Endothelial cell of umbilical vein (primary cell): ENCODE data around the gene NEMP1. TPM values are rescaled to one million over a fixed set of nuclear protein-coding genes. Genes with fewer than 3 reads are reported as not detected.

ENCODE experiments used
- BruUV-seq: library from RNA; stranded (reverse); fragments of 400-500 nt; replicated peaks from 2 replicates; lab custom pipeline; 2021; lab: Mats Ljungman, UMichigan
- CTCF ChIA-PET: fragments of 300-600, 350-600 bp; sonication (Branson Sonifier 250); formaldehyde crosslinking; loops from one replicate; lab custom pipeline; 2021; ENCODE audit warnings: antibody characterized with exemption, inconsistent platforms; lab: Charles Lee
- POLR2A ChIA-PET: fragments of 300-600, 350-600 bp; sonication (Branson Sonifier 250); formaldehyde crosslinking; loops from one replicate; lab custom pipeline; 2021; ENCODE audit warnings: antibody characterized with exemption, inconsistent platforms; lab: Charles Lee
- DNase-seq: peaks from one replicate; pipeline ENCODE4 v3.0.0-alpha.2; 2011; ENCODE audit warnings: low read depth, low spot score
- FAIRE-seq: peaks from 2 replicates; lab custom pipeline; 2011; peaks lifted over from hg19 to GRCh38; lab: Jason Lieb, UNC
- H2AFZ ChIP-seq: 2 replicates; pipeline ENCODE4 v1.6.0; 2012; ENCODE audit warnings: low read depth, low read length, control low read depth, inconsistent platforms
- H3K27ac ChIP-seq: 2 replicates; pipeline ENCODE4 v1.5.1; 2011; ENCODE audit warnings: low read depth, mild to moderate bottlenecking, control low read depth, low read length, moderate library complexity; ENCODE audit not compliant: insufficient read depth
- H3K27me3 ChIP-seq, 2 experiments: 2 replicates each; pipeline versions ENCODE4 v1.6.0 to v1.6.1; 2011; ENCODE audit warnings: low read length in 2 of 2, mixed read lengths in 1 of 2; ENCODE audit not compliant: control insufficient read depth in 2 of 2, insufficient read depth in 2 of 2
- H3K36me3 ChIP-seq, 2 experiments: 2 replicates in 1 of 2; 3 replicates in 1 of 2; pipeline ENCODE4 v1.5.1; 2011; ENCODE audit warnings: low read length in 2 of 2, mild to moderate bottlenecking in 1 of 2, moderate library complexity in 1 of 2; ENCODE audit not compliant: control insufficient read depth in 2 of 2, insufficient read depth in 2 of 2; ENCODE audit errors: extremely low read depth in 1 of 2
- H3K4me1 ChIP-seq: 3 replicates; pipeline ENCODE4 v1.5.1; 2011; ENCODE audit warnings: mild to moderate bottlenecking, low read length; ENCODE audit not compliant: control insufficient read depth, insufficient read depth; ENCODE audit errors: extremely low read depth
- H3K4me2 ChIP-seq: 2 replicates; pipeline ENCODE4 v1.6.1; 2011; ENCODE audit warnings: low read length, control low read depth, mixed read lengths; ENCODE audit not compliant: insufficient read depth
- H3K4me3 ChIP-seq, 3 experiments: fragments of 200-600 bp in 1 of 3; sonication (generic), shearing (Covaris generic) in 1 of 3; replicated peaks in 1 of 3; 2 replicates each; pipeline ENCODE4 v1.5.1; 2011 to 2016; ENCODE audit warnings: control low read depth in 3 of 3, low read length in 3 of 3, mild to moderate bottlenecking in 2 of 3, inconsistent platforms in 1 of 3, low read depth in 1 of 3, moderate library complexity in 1 of 3; ENCODE audit not compliant: insufficient read depth in 1 of 3
- H3K79me2 ChIP-seq: 2 replicates; pipeline ENCODE4 v1.6.0; 2012; ENCODE audit warnings: low read length, inconsistent platforms; ENCODE audit not compliant: control insufficient read depth, insufficient read depth
- H3K9ac ChIP-seq: replicated peaks from 2 replicates; pipeline ENCODE3; 2011; ENCODE audit warnings: low read length, control low read depth; ENCODE audit not compliant: insufficient read depth; ENCODE audit errors: extremely low read depth
- H3K9me1 ChIP-seq: replicated peaks from 3 replicates; pipeline ENCODE4 v1.6.0; 2011; ENCODE audit warnings: mild to moderate bottlenecking, low read length; ENCODE audit not compliant: control insufficient read depth, insufficient read depth; ENCODE audit errors: extremely low read depth
- H3K9me3 ChIP-seq: replicated peaks from 2 replicates; pipeline ENCODE4 v1.5.1; 2012; ENCODE audit warnings: low read length, inconsistent platforms; ENCODE audit not compliant: control insufficient read depth, insufficient read depth
- H4K20me1 ChIP-seq: replicated peaks from 2 replicates; pipeline ENCODE3; 2011; ENCODE audit warnings: mild to moderate bottlenecking, low read length; ENCODE audit not compliant: control insufficient read depth, insufficient read depth; ENCODE audit errors: extremely low read depth
- CTCF ChIP-seq, 2 donors: IDR thresholded peaks; 1 replicate in 1 of 2; 2 replicates in 1 of 2; pipeline ENCODE4 v1.5.1; 2011; ENCODE audit warnings: low read length in 2 of 2, mild to moderate bottlenecking in 2 of 2, moderate library complexity in 2 of 2, control low read depth in 1 of 2, inconsistent platforms in 1 of 2, low read depth in 1 of 2; ENCODE audit not compliant: insufficient read depth in 1 of 2; ENCODE audit errors: extremely low read depth in 1 of 2
- EZH2 ChIP-seq: IDR thresholded peaks from 2 replicates; pipeline ENCODE4 v1.6.1; 2012; ENCODE audit warnings: borderline replicate concordance, low read depth, mild to moderate bottlenecking, moderate library complexity, low read length, inconsistent platforms; ENCODE audit not compliant: severe bottlenecking
- FOS ChIP-seq: IDR thresholded peaks from 2 replicates; pipeline ENCODE4 v1.6.1; 2011; ENCODE audit warnings: mild to moderate bottlenecking, low read length, moderate library complexity, borderline replicate concordance; ENCODE audit not compliant: insufficient read depth
- GATA2 ChIP-seq: IDR thresholded peaks from 2 replicates; pipeline ENCODE4 v1.7.0; 2011; ENCODE audit warnings: low read depth, mild to moderate bottlenecking, moderate library complexity, mixed read lengths, low read length; ENCODE audit not compliant: insufficient read length, insufficient read depth
- JUN ChIP-seq: IDR thresholded peaks from 2 replicates; pipeline ENCODE4 v1.6.1; 2011; ENCODE audit warnings: borderline replicate concordance, low read depth; ENCODE audit not compliant: insufficient read length, insufficient read depth
- MAX ChIP-seq: IDR thresholded peaks from 2 replicates; pipeline ENCODE4 v1.6.1; 2011; ENCODE audit not compliant: insufficient read depth, insufficient read length
- MYC ChIP-seq: IDR thresholded peaks from one replicate; pipeline ENCODE4 v1.6.1; 2011; ENCODE audit warnings: mild to moderate bottlenecking, low read depth, low read length
- POLR2A ChIP-seq: IDR thresholded peaks from 2 replicates; pipeline ENCODE4 v1.6.1; 2012; ENCODE audit warnings: low read depth, mild to moderate bottlenecking, control low read depth, low read length
- POLR2AphosphoS5 ChIP-seq: IDR thresholded peaks from 2 replicates; pipeline ENCODE4 v1.6.1; 2012; ENCODE audit warnings: low read depth, mild to moderate bottlenecking, control low read depth, low read length, moderate library complexity; ENCODE audit not compliant: insufficient read depth
- dilution Hi-C: fragments of 300-500 bp; cut with MboI; formaldehyde crosslinking; loops from one replicate; pipeline ENCODE4 v1.15.0; 2019; ENCODE audit warnings: low sequenced_read_pairs; ENCODE audit not compliant: extremely low pct_ligation_motif_present
- intact Hi-C: fragments of 100-400 bp; cut with micrococcal nuclease; formaldehyde crosslinking; loops from one replicate; pipeline ENCODE4 v1.10.0; 2022
- polyA plus RNA-seq, 4 experiments: library from polyadenylated mRNA; depleted of rRNA in 3 of 4; stranded (reverse) in 3 of 4; unstranded in 1 of 4; fragments of >200 nt; gene quantifications; 2 replicates each; pipeline versions ENCODE4 v1.2.1 to v1.2.3, GENCODE V29; 2011 to 2012; ENCODE audit warnings: missing spikeins in 1 of 4
- total RNA-seq: library from RNA; stranded (reverse); gene quantifications from 2 replicates; pipeline ENCODE4 v1.2.3, GENCODE V29; 2021

NEMP1 gene
- total and polyA plus RNA-seq, 2 donors (not counting 3 experiments of a cell fraction or from before 2014, with no cell fraction given), result 10.8 to 21.5 TPM

GRCh38 chr12:57006809-57007475, 71.6 kb downstream of the NEMP1 start:
- H3K4me3 ChIP-seq, result peak overlapping the region in 1 of 3 experiments; percentile 39
- POLR2A ChIA-PET, result no interaction called here
- peaks cover 8% of the 10 kb centered on the region for H3K4me1 ChIP-seq
- H3K9me1 ChIP-seq, result no peaks in the 10 kb centered on the region
- H4K20me1 ChIP-seq, result no peaks in the 10 kb centered on the region
- peaks cover 17% of the 10 kb centered on the region for H3K79me2 ChIP-seq
- dilution Hi-C loops, result no loop called here
- peak overlapping the region; percentile 62 for H3K4me2 ChIP-seq
- H2AFZ ChIP-seq, result peak overlapping the region; percentile 70
- no peak for TF ChIP-seq POLR2A
- TF ChIP-seq MYC, result no peak
- TF ChIP-seq MAX, result no peak
- no peak for TF ChIP-seq JUN
- TF ChIP-seq EZH2, result no peak
- TF ChIP-seq CTCF (IDR thresholded peaks at IDR 0.05; ENCODE audit: extremely low read depth in 1 of 2, insufficient read depth in 1 of 2, low read depth in 1 of 2, low read length in 2 of 2), result no peak
- no peak for TF ChIP-seq POLR2AphosphoS5
- TF ChIP-seq GATA2, result no peak
- no peak for TF ChIP-seq FOS
- DNase-seq (no peak), FAIRE-seq (peak; percentile 47)
- no peak overlapping the region for H3K9ac ChIP-seq
- H3K36me3 ChIP-seq, result peaks cover 0 to 23% of the 10 kb centered on the region in 2 experiments
- no TSS peak for BruUV-seq
- H3K27me3 ChIP-seq, result peaks cover 1 to 6% of the 10 kb centered on the region in 2 experiments
- no peak overlapping the region for H3K27ac ChIP-seq
- intact Hi-C loops, result no loop called here
- CTCF ChIA-PET, result interaction anchor here (1.6 to 5.5 kb wide), 2 partner anchors 13 to 105 kb away, joined by 4 to 32 read pairs; partner anchors contain the start of gene STAT6
- no peaks in the 10 kb centered on the region for H3K9me3 ChIP-seq
